ENCODE results near the gene ARHGAP30.

ARHGAP30 gene

GRCh38 chr1:161008869-161009510, 60.7 kb downstream of the ARHGAP30 start:
- DNase-seq: no peak

GRCh38 chr1:161007369-161007768, 62.3 kb downstream of the ARHGAP30 start:
- no peak for DNase-seq

- DNase-seq: no peak
These were observed 63.1 kb downstream of the ARHGAP30 start for GRCh38 chr1:161006563-161006962.

- no peak for DNase-seq
These were observed 68.2 kb downstream of the ARHGAP30 start for GRCh38 chr1:161001525-161001924.

DNA sequence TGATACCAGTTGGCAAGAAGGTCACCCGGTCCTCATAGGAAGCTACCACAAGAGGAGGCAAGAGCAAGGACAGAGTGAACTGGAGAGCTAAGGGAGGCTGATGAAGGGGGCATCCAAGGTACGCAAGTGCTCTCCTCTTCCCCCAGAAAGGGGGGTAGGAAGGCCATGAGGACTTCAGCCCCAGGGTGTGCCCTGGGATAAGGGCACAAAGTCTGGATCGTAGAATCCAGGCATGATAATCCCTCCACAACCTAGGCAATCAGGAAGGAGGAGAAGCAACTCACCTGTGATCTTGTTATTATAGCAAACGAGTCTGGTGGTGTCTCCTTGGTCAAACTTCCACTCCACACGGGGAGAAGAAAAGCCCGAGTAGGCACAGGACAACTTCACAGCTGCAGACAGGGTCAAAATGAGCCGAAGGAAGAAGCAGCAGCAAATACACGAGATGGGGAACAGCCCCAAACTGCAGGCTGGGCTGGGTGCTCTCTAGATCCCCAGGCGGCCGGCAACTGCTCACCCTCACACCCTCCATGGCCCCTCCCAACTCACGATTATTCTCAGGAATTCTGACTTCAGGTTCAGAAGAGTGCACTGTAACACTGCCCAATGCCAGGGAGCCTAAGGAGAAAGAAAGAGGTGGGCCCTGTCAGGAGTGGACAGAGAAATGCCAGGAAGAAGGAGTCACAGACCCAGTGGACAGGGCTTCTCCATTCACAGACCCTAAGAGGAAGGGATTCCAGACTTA, 68.8 kb downstream of the ARHGAP30 start:
- DNase-seq: no peak

DNA sequence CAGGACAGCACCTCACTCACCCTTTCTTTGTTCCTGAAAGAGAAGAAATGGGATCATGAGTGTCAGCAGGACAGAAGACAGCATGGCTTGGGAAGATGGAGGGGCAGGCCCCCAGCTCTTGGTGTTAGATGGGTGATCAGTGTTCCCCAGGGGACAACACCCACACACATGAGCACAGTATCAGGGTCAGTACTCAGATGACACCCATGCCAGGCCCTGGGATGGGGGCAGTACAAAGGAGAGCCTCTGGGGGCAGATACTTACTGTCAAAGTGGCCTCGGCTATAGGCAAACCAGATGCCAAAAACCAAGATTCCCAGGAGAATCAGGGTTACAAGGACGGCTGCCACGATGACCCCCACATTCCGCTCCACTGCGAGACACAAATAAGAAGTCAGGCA, 70.3 kb downstream of the ARHGAP30 start:
- no peak for DNase-seq

GRCh38 chr1:160997323-160998038, 72.2 kb downstream of the ARHGAP30 start:
- no peak for DNase-seq
